Activated B cell treated with CpG ODN at 0.5 μM for 24 hours (primary cell): ENCODE data around the gene SLC48A1. TPM values are rescaled to one million over a fixed set of nuclear protein-coding genes. Genes with fewer than 3 reads are reported as not detected.

ENCODE experiments used
- ATAC-seq: fragments of 200-7000 bp; cut with Tn5 transposase; one replicate; pipeline ENCODE4 v1.10.0; 2021; ENCODE audit warnings: low read depth, mild to moderate bottlenecking, moderate library complexity
- CTCF ChIA-PET: fragments of 350-600 bp; sonication (Branson Sonifier 250); formaldehyde crosslinking; loops from one replicate; lab custom pipeline; 2021; ENCODE audit warnings: antibody characterized with exemption; lab: Charles Lee
- POLR2A ChIA-PET: fragments of 350-600 bp; sonication (Branson Sonifier 250); formaldehyde crosslinking; loops from one replicate; lab custom pipeline; 2021; ENCODE audit warnings: antibody characterized with exemption; lab: Charles Lee
- DNase-seq: peaks from one replicate; pipeline ENCODE4 v3.0.0; 2022
- H3K27ac Mint-ChIP-seq: one replicate; pipeline ENCODE4 v1.8.0; 2020; ENCODE audit warnings: mixed read lengths
- H3K27me3 Mint-ChIP-seq: one replicate; pipeline ENCODE4 v1.8.0; 2021; ENCODE audit warnings: mixed read lengths
- H3K36me3 Mint-ChIP-seq: one replicate; pipeline ENCODE4 v1.8.0; 2021; ENCODE audit warnings: low read depth, mixed read lengths
- H3K4me1 Mint-ChIP-seq: one replicate; pipeline ENCODE4 v1.8.0; 2021; ENCODE audit warnings: mixed read lengths
- H3K4me3 Mint-ChIP-seq: one replicate; pipeline ENCODE4 v1.8.0; 2020; ENCODE audit warnings: mild to moderate bottlenecking, mixed read lengths
- H3K9me3 Mint-ChIP-seq: one replicate; pipeline ENCODE4 v1.8.0; 2020; ENCODE audit warnings: mixed read lengths
- intact Hi-C: fragments of 100-400 bp; cut with micrococcal nuclease; formaldehyde crosslinking; loops from one replicate; pipeline ENCODE4 v1.15.1; 2024
- total RNA-seq: library from RNA; stranded (reverse); gene quantifications from 2 replicates; pipeline ENCODE4 v1.2.3, GENCODE V29; 2022
- TF ChIP-seq, protein P1 (sequence below): fragments of 200-600 bp; IDR thresholded peaks from one replicate; pipeline ENCODE4 v1.8.0; 2022; ENCODE audit warnings: antibody characterized with exemption, mild to moderate bottlenecking

SLC48A1 gene
- total RNA-seq, 1 donor from 2014 or later: 12.8 TPM

DNA sequence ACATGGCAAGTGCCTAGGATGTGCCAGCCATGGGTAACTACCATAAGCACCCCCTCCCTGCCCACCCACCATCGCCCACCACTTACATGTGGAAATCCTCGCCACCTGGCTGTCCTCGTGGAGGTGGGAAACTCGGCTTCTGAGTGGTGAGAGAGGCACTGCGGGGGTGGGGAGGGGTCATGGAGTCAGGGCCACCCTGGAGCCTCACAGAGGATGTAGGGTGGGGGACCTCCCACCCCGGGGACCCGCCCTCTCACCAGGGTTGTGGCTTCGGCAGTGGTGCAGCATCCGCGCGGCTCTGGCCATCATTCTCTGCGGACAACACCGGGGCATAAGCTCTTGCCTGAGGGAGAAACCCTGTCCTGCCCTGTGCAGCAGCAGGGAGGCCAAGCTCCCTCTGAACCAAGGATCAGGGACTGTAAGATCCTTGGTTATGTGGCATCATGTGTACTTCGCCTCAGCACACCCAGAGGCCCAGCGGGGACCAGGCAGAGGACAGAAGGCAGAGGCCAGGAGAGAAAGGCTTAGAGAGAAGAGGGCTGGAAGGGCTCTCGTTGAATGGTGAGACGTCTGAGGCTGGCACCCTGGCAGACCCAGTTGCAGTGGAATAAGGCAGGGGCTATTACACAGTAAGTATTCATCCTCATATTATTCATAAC, 35.0 kb upstream of the SLC48A1 start:
- H3K36me3 Mint-ChIP-seq: no peaks in the 10 kb centered on the region
- ATAC-seq: no peak
- H3K27me3 Mint-ChIP-seq: no peaks in the 10 kb centered on the region
- no peak overlapping the region for H3K4me3 Mint-ChIP-seq
- intact Hi-C loops: no loop called here
- H3K27ac Mint-ChIP-seq: no peak overlapping the region
- ChIA-PET POLR2A (interaction anchor here (6.6 kb wide), 1 partner anchor 29 kb away, joined by 48 read pairs; no protein-coding TSS in a partner anchor), CTCF (interaction anchor here (7.5 to 10.0 kb wide), 2 partner anchors 32 to 42 kb away, joined by 94 to 416 read pairs; partner anchors contain the start of gene SLC48A1)
- DNase-seq: no peak
- H3K4me1 Mint-ChIP-seq: peaks cover 40% of the 10 kb centered on the region
- H3K9me3 Mint-ChIP-seq: no peaks in the 10 kb centered on the region
- TF ChIP-seq, protein P1, sequence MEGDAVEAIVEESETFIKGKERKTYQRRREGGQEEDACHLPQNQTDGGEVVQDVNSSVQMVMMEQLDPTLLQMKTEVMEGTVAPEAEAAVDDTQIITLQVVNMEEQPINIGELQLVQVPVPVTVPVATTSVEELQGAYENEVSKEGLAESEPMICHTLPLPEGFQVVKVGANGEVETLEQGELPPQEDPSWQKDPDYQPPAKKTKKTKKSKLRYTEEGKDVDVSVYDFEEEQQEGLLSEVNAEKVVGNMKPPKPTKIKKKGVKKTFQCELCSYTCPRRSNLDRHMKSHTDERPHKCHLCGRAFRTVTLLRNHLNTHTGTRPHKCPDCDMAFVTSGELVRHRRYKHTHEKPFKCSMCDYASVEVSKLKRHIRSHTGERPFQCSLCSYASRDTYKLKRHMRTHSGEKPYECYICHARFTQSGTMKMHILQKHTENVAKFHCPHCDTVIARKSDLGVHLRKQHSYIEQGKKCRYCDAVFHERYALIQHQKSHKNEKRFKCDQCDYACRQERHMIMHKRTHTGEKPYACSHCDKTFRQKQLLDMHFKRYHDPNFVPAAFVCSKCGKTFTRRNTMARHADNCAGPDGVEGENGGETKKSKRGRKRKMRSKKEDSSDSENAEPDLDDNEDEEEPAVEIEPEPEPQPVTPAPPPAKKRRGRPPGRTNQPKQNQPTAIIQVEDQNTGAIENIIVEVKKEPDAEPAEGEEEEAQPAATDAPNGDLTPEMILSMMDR: no peak

DNA sequence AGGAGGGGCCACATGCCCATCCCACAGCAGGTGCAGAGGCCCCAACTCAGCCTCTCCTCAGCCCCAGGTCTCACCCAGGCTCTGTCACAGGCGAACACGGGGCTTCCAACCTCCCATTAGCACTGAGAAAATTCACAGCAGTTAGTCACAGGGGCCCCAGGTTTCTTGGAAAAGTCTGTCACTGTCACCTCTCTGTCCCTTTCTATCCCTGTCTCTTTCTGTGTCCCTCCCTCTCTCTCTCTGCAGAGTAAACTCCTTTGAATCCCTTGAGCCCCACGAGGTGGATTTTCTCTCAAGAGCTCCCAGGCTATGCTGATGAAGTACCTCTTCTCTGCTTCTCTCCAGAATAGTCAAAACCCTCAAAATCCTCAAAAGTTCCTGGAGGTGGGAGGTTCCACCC, 33.7 kb upstream of the SLC48A1 start:
- Mint-ChIP-seq H3K4me1 (peaks cover 52% of the 10 kb centered on the region), H3K27me3 (no peaks in the 10 kb centered on the region), H3K9me3 (no peaks in the 10 kb centered on the region), H3K27ac (peak overlapping the region; percentile 82), H3K36me3 (no peaks in the 10 kb centered on the region), H3K4me3 (no peak overlapping the region)
- CTCF ChIA-PET: interaction anchor here (1.1 to 10.0 kb wide), 8 partner anchors 8 to 707 kb away, joined by 3 to 416 read pairs (median 102); partner anchors contain the start of genes ENDOU, RAPGEF3 and SLC48A1
- ATAC-seq (no peak), DNase-seq (no peak)
- intact Hi-C loops: no loop called here
- TF ChIP-seq, protein P1: no peak
- POLR2A ChIA-PET: interaction anchor here (1.1 to 6.6 kb wide), 7 partner anchors 13 to 342 kb away, joined by 3 to 84 read pairs (median 13); partner anchors contain the start of genes ENDOU and RAPGEF3

DNA sequence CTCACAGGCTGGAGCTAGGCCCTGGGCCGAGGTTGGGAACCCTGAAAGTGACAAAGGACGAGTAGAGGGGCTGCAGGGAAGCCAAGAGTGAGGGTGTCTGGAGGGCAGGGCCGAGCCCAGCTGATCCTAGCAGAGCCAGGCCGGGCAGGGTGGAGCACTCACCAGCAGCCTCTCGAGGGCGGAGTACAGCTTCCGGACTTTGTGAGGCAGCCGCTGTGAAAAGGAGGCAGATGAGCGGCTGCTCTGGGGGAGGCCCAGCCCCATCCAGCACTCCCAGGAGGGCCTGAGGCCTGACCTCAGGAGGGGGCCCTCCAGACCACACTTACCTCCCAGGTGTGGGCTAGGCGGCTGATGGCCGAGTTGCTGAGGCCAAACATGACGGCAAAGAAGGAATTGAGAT, 33.1 kb upstream of the SLC48A1 start:
- Mint-ChIP-seq H3K4me3 (peak overlapping the region; percentile 73), H3K9me3 (no peaks in the 10 kb centered on the region), H3K36me3 (no peaks in the 10 kb centered on the region), H3K4me1 (peaks cover 53% of the 10 kb centered on the region), H3K27me3 (no peaks in the 10 kb centered on the region), H3K27ac (peak overlapping the region; percentile 82)
- TF ChIP-seq, protein P1: no peak
- CTCF ChIA-PET: interaction anchor here (0.7 to 10.0 kb wide), 11 partner anchors 9 to 708 kb away, joined by 3 to 416 read pairs (median 91); partner anchors contain the start of genes ENDOU, RAPGEF3 and SLC48A1
- ATAC-seq (peak; percentile 72), DNase-seq (no peak)
- POLR2A ChIA-PET: interaction anchor here (0.7 to 6.6 kb wide), 12 partner anchors 8 to 342 kb away, joined by 3 to 84 read pairs (median 6); partner anchors contain the start of genes ENDOU, RAPGEF3 and RPAP3
- intact Hi-C loops: loop anchor here (1.0 to 2.0 kb wide), 3 partner anchors 14 to 33 kb away; partner anchors contain the start of gene RPAP3

DNA sequence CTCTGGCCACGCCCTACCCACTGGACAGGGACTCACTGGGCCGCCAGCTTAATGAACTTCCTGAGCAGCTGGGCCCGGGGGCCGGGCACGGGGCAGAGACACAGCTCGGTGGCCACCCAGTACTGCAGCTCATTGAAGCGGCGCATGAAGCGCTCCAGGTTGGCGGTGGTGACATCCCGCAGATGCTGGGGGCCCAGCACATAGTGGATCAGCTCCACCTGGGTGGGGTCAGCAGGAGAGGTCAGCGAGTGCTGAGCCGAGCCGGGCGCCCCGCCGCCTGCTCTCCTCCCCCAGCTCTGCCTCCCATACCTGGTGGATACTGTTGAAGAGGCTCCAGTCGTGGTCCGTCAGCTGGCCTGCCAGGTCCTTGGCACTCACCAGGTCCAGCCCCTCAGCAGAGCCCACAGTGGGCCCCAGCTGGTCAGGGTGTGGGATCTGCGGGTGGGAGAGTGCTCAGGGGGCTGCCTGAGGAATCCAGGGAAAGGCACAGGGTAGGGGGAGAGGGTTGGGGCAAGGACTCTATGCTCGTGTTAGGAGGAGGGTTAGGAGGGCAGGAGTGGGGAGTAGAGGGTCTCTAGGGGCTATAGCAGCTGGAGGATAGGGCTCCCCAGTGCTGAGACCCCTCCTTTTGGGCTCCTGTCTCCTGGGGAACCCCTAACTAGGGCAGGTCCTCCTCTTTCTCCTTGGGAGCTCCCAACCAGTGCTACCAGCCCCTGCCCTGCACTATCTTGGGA, 32.3 kb upstream of the SLC48A1 start:
- peak overlapping the region; percentile 82 for H3K27ac Mint-ChIP-seq
- peak overlapping the region; percentile 73 for H3K4me3 Mint-ChIP-seq
- intact Hi-C loops: loop anchor here (1.0 to 2.0 kb wide), 3 partner anchors 14 to 34 kb away; partner anchors contain the start of gene RPAP3

More for the DNA sequence above, 32.3 kb upstream of the SLC48A1 start:
- CTCF ChIA-PET: interaction anchor here (0.7 to 10.0 kb wide), 14 partner anchors 8 to 99 kb away, joined by 3 to 416 read pairs (median 22); partner anchors contain the start of genes ENDOU, RAPGEF3, RPAP3 and SLC48A1
- Mint-ChIP-seq H3K36me3 (no peaks in the 10 kb centered on the region), H3K27me3 (no peaks in the 10 kb centered on the region), H3K9me3 (no peaks in the 10 kb centered on the region), H3K4me1 (peaks cover 57% of the 10 kb centered on the region)
- TF ChIP-seq, protein P1: no peak
- DNase-seq (no peak), ATAC-seq (peak; percentile 64)
- POLR2A ChIA-PET: interaction anchor here (0.7 to 6.6 kb wide), 20 partner anchors 7 to 343 kb away, joined by 3 to 84 read pairs (median 4); partner anchors contain the start of genes ENDOU, HDAC7, RAPGEF3 and RPAP3
